Measurements from ENCODE around the gene MTG2.

The MTG2 gene

DNA sequence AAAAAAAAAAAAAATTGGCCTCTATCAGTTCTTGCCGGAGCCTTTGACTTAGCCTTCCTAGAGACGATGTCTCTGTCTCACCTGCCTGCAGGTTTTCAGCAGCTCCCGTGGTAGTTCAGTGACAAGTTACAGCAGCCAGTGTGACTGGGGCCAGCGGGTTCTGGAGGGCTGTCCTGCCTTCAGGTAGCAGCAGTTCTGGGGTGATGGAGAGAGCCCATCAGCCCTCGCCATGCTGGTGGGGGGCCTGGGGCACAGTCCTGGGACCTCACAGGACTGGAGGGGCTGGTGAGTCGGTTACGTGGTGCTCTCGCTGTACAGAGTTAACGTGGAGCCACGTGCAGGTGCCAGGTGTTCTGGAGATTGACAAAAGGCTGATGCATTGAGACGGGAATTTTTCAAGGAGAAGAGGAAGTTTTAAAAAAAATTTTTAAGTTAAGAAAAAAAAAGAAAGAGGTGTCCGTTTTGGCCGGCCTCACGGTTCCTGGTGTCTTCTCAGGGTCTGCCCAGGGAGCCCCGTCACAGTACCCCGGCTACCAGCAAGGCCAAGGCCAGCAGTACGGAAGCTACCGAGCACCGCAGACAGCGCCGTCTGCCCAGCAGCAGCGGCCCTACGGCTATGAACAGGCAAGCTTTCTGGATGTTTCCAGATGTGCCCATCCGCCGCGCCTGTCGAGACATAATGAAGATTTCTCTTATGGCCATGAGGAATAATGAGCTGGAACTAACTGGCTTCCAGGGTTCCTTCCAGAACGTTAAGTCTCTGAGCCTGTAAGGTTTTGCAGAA is 8.6 kb upstream of the MTG2 start:
- H3K4me3 ChIP-seq (ENCODE audit: control insufficient read depth, low read depth, low read length), result no peak overlapping the region
- TF ChIP-seq, protein P1, sequence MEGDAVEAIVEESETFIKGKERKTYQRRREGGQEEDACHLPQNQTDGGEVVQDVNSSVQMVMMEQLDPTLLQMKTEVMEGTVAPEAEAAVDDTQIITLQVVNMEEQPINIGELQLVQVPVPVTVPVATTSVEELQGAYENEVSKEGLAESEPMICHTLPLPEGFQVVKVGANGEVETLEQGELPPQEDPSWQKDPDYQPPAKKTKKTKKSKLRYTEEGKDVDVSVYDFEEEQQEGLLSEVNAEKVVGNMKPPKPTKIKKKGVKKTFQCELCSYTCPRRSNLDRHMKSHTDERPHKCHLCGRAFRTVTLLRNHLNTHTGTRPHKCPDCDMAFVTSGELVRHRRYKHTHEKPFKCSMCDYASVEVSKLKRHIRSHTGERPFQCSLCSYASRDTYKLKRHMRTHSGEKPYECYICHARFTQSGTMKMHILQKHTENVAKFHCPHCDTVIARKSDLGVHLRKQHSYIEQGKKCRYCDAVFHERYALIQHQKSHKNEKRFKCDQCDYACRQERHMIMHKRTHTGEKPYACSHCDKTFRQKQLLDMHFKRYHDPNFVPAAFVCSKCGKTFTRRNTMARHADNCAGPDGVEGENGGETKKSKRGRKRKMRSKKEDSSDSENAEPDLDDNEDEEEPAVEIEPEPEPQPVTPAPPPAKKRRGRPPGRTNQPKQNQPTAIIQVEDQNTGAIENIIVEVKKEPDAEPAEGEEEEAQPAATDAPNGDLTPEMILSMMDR (conservative IDR thresholded peaks at IDR 0.05; ENCODE audit: control insufficient read depth, insufficient read depth, low read depth, low read length), result no peak
- DNase-seq (ENCODE audit: low read depth), result no peak

DNA sequence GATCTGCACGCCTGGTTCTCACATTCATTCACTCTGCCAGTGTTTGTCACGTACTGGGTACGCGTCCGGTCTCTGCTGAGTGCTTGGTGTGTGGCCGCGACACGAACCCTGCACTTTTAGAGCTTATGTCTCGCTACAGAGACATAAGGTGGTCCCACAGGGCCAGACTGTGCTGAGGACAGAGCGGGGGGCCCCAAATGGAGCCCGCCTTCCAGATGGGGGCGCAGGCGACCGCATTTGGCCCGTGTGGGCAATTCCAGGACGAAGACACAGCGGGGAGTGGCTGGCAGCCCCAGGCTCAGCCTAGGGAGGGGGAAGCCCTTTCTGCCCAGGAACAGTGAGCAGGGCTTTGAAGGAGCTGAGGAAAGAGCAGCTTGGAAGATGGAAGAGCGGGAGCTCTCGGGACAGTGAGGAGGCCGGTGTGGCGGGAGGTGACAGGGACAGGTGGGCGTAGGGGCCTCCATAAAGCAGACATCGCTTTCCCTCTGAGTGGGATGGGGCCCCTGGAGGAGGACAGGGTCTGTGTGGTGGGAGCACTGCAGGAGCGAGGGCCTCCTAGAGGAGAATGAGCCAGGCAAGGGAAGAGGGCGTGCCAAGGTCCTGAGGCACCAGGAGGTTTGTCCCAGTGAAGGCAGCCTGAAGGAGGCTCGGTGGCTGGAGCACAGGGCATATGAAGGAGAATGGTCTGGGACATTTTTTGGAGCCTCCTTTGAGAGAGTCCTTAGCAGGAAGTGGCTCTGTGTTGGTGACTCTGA is 7.8 kb upstream of the MTG2 start:
- no peak for DNase-seq (ENCODE audit: low read depth)
- TF ChIP-seq, protein P1 (conservative IDR thresholded peaks at IDR 0.05; ENCODE audit: control insufficient read depth, insufficient read depth, low read depth, low read length), result no peak
- no peak overlapping the region for H3K4me3 ChIP-seq (ENCODE audit: control insufficient read depth, low read depth, low read length)

DNA sequence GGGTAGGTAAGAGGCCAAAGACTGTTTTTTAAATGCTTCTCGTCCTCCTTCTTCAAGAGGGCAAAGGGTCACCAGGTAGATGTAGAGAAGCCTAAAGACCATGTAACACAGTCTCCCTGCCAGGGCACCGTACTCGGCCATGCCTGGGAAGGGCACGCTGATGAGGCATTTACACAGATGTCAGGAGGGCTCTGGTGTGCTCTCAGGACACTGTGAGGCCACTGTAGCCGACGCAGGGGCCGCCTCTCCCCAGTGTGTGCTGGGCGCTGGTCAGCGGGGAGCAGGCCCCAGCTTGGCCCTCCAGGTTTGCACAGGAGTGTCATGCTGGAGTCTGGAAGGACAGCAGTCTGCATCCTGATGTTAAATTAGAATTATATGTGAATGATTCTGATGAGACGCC is 7.1 kb upstream of the MTG2 start:
- DNase-seq (ENCODE audit: low read depth), result no peak
- TF ChIP-seq, protein P1 (conservative IDR thresholded peaks at IDR 0.05; ENCODE audit: control insufficient read depth, insufficient read depth, low read depth, low read length), result no peak
- H3K4me3 ChIP-seq (ENCODE audit: control insufficient read depth, low read depth, low read length), result no peak overlapping the region

DNA sequence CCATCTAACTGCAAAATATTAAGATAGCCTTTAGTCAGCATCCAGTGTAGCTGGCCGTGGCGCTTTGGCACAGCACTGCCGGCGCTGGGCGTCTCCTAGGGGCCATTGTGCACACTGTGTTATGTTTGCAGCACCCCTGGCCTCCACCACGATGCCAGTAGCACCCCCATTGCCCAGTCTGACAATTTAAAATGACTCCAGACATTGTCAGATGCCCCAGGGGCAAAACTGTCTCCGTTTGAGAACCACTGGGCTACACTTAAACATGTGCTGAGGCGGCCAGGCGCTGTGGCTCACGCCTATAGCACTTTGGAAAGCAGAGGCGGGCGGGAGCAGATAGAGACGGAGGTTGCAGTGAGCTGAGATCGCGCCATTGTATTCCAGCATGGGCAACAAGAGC is 6.0 kb upstream of the MTG2 start:
- H3K4me3 ChIP-seq (ENCODE audit: control insufficient read depth, low read depth, low read length), result no peak overlapping the region
- no peak for DNase-seq (ENCODE audit: low read depth)
- TF ChIP-seq, protein P1 (conservative IDR thresholded peaks at IDR 0.05; ENCODE audit: control insufficient read depth, insufficient read depth, low read depth, low read length), result no peak

DNA sequence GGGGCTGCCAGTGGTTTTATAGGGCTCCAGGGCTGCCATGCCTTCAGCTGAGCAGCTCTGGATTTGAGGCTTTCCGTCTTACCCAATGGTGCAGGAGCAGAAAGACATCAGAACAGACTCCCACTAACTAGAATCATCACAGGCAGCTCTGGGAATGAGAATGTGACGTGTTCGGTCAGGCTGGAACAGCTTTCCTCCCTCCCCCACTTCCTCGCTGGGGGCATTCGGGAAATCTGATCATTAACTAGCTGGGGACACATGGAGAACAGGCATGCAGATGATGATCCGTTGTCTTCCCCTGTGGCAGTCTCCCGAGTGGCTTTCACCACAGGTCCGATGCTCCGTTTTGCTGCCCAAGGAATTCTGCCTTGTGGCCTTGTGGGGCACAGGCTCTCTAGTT is 5.5 kb upstream of the MTG2 start:
- TF ChIP-seq, protein P1 (conservative IDR thresholded peaks at IDR 0.05; ENCODE audit: control insufficient read depth, insufficient read depth, low read depth, low read length), result no peak
- no peak for DNase-seq (ENCODE audit: low read depth)

DNA sequence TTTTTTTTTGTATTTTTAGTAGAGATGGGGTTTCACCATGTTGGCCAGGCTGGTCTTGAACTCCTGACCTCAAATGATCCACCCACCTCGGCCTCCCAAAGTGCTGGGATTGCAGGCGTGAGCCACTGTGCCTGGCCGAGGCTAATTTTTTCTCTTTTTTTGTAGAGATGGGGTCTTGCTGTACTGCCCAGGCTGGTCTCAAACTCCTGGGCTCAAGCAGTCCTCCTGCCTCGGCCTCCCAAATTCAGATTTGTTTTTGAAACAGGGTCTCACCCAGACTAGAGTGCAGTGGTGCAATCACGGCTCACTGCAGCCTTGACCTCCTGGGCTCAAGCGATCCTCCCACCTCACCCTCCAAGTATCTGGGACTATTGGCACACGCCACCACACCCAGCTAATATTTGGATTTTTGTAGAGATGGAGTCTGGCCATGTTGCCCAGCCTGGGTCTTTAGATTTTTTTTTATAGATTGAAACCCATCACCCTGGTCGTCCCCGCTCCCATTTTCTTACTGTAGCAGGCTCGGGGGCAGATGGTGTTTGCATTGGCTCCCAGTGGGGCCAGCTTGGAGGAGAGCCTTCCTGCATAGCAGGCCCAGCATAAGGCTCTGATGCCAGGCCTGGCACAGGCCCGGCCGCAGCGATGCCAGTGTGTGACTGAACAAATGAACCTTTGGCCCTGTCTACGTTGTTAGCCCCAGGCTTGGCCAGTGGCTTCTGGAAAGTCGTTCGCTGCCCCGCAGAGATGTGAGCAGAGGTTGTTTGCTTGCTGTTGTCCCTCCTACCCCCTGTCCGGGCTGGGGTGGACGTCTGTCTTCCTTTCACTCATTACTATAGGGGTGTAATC is 4.3 kb upstream of the MTG2 start:
- no peak overlapping the region for H3K4me3 ChIP-seq (ENCODE audit: control insufficient read depth, low read depth, low read length)
- DNase-seq (ENCODE audit: low read depth), result no peak
- TF ChIP-seq, protein P1 (conservative IDR thresholded peaks at IDR 0.05; ENCODE audit: control insufficient read depth, insufficient read depth, low read depth, low read length), result no peak

More for the DNA sequence above, 5.5 kb upstream of the MTG2 start:
- H3K4me3 ChIP-seq (ENCODE audit: control insufficient read depth, low read depth, low read length), result no peak overlapping the region

Measured in fibroblast of mammary gland (primary cell).